Measurements from ENCODE around the gene SCP2D1. TPM values are rescaled to one million over a fixed set of nuclear protein-coding genes. Genes with fewer than 3 reads are reported as not detected.

SCP2D1 gene
- total and polyA plus RNA-seq, 2 experiments from 2014 or later: not detected

- no peak for ATAC-seq
- H3K27ac Mint-ChIP-seq: no peak overlapping the region
Measured at GRCh38 chr20:18773566-18773965, 40.0 kb upstream of the SCP2D1 start.

More at GRCh38 chr20:18773566-18773965, 40.0 kb upstream of the SCP2D1 start:
- H3K4me3 Mint-ChIP-seq: no peak overlapping the region
- peaks cover 7% of the 10 kb centered on the region; the same call in 1 of the 3 replicates for H3K9me3 Mint-ChIP-seq
- no peaks in the 10 kb centered on the region for H3K4me1 Mint-ChIP-seq
- Histone ChIP-seq H3K4me2 (no peak overlapping the region), H3K27me3 (ENCODE audit: insufficient read depth) (no peaks in the 10 kb centered on the region), H3K4me1 (ENCODE audit: insufficient read depth) (no peaks in the 10 kb centered on the region), H3F3A (replicated peaks; ENCODE audit: low read depth) (no peaks in the 10 kb centered on the region), H3K27ac (ENCODE audit: low read depth) (no peak overlapping the region), H4K20me1 (replicated peaks; ENCODE audit: insufficient read depth) (no peaks in the 10 kb centered on the region), H3K4me3 (no peak overlapping the region), H3K79me2 (replicated peaks; ENCODE audit: insufficient read depth) (no peaks in the 10 kb centered on the region), H3K36me3 (ENCODE audit: insufficient read depth) (no peaks in the 10 kb centered on the region), H3K9me2 (ENCODE audit: insufficient read depth) (no peaks in the 10 kb centered on the region; the same call in 1 of the 2 replicates), H2AFZ (no peak overlapping the region)
- TF ChIP-seq STAT1 (IDR thresholded peaks at IDR 0.05; ENCODE audit: unreplicated experiment) (no peak), NANOG (IDR thresholded peaks at IDR 0.05; ENCODE audit: borderline replicate concordance) (no peak), ZNF331 (CRISPR knock-in tag; IDR thresholded peaks at IDR 0.05; ENCODE audit: low read depth) (no peak), EZH2phosphoT487 (IDR thresholded peaks at IDR 0.05; ENCODE audit: unreplicated experiment) (no peak), JUNB (IDR thresholded peaks at IDR 0.05; ENCODE audit: unreplicated experiment) (no peak), ZNF462 (CRISPR knock-in tag; IDR thresholded peaks at IDR 0.05) (no peak), CREB1 (CRISPR knock-in tag; IDR thresholded peaks at IDR 0.05; ENCODE audit: low read depth) (no peak), ZNF114 (CRISPR knock-in tag; IDR thresholded peaks at IDR 0.05) (no peak), POLR2AphosphoS5 (IDR thresholded peaks at IDR 0.05; ENCODE audit: low read depth) (no peak), EZH2 (IDR thresholded peaks at IDR 0.05; ENCODE audit: low read depth, unreplicated experiment) (no peak)
- TF ChIP-seq, protein P1, sequence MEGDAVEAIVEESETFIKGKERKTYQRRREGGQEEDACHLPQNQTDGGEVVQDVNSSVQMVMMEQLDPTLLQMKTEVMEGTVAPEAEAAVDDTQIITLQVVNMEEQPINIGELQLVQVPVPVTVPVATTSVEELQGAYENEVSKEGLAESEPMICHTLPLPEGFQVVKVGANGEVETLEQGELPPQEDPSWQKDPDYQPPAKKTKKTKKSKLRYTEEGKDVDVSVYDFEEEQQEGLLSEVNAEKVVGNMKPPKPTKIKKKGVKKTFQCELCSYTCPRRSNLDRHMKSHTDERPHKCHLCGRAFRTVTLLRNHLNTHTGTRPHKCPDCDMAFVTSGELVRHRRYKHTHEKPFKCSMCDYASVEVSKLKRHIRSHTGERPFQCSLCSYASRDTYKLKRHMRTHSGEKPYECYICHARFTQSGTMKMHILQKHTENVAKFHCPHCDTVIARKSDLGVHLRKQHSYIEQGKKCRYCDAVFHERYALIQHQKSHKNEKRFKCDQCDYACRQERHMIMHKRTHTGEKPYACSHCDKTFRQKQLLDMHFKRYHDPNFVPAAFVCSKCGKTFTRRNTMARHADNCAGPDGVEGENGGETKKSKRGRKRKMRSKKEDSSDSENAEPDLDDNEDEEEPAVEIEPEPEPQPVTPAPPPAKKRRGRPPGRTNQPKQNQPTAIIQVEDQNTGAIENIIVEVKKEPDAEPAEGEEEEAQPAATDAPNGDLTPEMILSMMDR (conservative IDR thresholded peaks at IDR 0.05; ENCODE audit: low read depth in 2 of 2): no peak
- TF ChIP-seq, protein P2, sequence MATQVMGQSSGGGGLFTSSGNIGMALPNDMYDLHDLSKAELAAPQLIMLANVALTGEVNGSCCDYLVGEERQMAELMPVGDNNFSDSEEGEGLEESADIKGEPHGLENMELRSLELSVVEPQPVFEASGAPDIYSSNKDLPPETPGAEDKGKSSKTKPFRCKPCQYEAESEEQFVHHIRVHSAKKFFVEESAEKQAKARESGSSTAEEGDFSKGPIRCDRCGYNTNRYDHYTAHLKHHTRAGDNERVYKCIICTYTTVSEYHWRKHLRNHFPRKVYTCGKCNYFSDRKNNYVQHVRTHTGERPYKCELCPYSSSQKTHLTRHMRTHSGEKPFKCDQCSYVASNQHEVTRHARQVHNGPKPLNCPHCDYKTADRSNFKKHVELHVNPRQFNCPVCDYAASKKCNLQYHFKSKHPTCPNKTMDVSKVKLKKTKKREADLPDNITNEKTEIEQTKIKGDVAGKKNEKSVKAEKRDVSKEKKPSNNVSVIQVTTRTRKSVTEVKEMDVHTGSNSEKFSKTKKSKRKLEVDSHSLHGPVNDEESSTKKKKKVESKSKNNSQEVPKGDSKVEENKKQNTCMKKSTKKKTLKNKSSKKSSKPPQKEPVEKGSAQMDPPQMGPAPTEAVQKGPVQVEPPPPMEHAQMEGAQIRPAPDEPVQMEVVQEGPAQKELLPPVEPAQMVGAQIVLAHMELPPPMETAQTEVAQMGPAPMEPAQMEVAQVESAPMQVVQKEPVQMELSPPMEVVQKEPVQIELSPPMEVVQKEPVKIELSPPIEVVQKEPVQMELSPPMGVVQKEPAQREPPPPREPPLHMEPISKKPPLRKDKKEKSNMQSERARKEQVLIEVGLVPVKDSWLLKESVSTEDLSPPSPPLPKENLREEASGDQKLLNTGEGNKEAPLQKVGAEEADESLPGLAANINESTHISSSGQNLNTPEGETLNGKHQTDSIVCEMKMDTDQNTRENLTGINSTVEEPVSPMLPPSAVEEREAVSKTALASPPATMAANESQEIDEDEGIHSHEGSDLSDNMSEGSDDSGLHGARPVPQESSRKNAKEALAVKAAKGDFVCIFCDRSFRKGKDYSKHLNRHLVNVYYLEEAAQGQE (IDR thresholded peaks at IDR 0.05; ENCODE audit: unreplicated experiment): no peak
- TF ChIP-seq, protein P3, sequence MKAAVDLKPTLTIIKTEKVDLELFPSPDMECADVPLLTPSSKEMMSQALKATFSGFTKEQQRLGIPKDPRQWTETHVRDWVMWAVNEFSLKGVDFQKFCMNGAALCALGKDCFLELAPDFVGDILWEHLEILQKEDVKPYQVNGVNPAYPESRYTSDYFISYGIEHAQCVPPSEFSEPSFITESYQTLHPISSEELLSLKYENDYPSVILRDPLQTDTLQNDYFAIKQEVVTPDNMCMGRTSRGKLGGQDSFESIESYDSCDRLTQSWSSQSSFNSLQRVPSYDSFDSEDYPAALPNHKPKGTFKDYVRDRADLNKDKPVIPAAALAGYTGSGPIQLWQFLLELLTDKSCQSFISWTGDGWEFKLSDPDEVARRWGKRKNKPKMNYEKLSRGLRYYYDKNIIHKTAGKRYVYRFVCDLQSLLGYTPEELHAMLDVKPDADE (IDR thresholded peaks at IDR 0.05): no peak
- no peaks in the 10 kb centered on the region for H3K36me3 Mint-ChIP-seq (ENCODE audit: low read depth)
- H3K27me3 Mint-ChIP-seq (ENCODE audit: insufficient read depth, low read depth, poor library complexity): peaks cover 2% of the 10 kb centered on the region
- DNase-seq (ENCODE audit: low spot score): no peak

Data from GM23338 (cell line).